Colonic mucosa (tissue), 4 donors: ENCODE data around the gene S100A6. TPM values are rescaled to one million over a fixed set of nuclear protein-coding genes. Genes with fewer than 3 reads are reported as not detected.

ENCODE experiments used
- DNase-seq: peaks from one replicate; pipeline ENCODE4 v3.0.0-alpha.2; 2020
- H3K27ac ChIP-seq: fragments of 200-600 bp; one replicate; pipeline ENCODE4 v1.8.0; 2021
- H3K27me3 ChIP-seq: fragments of 200-600 bp; one replicate; pipeline ENCODE4 v1.8.0; 2021
- H3K36me3 ChIP-seq: fragments of 200-600 bp; one replicate; pipeline ENCODE4 v1.8.0; 2021
- H3K4me1 ChIP-seq: fragments of 200-600 bp; one replicate; pipeline ENCODE4 v1.8.0; 2021; ENCODE audit warnings: mild to moderate bottlenecking
- H3K4me3 ChIP-seq: fragments of 200-600 bp; one replicate; pipeline ENCODE4 v1.8.0; 2021
- H3K9ac ChIP-seq, 2 donors: one replicate each; pipeline ENCODE4 v1.7.0; 2013; ENCODE audit warnings: control low read depth in 2 of 2, low read depth in 2 of 2, low read length in 2 of 2
- H3K9me3 ChIP-seq: fragments of 200-600 bp; one replicate; pipeline ENCODE4 v1.8.0; 2021
- CTCF ChIP-seq: fragments of 200-600 bp; IDR thresholded peaks from one replicate; pipeline ENCODE4 v1.8.0; 2022; ENCODE audit warnings: antibody characterized with exemption, mild to moderate bottlenecking
- intact Hi-C: fragments of 100-400 bp; cut with DNase I; formaldehyde crosslinking; loops from one replicate; pipeline ENCODE4 v1.14.1; 2022
- total RNA-seq, 2 donors: library from RNA; stranded (reverse); fragmentation: NEBNext Ultra II Directional in 1 of 2; extraction: Animal tissue kit (Norgen Biotek cat#: 25700) in 1 of 2; gene quantifications; one replicate each; pipeline ENCODE4 v1.2.1, GENCODE V29; 2021
- donor health status: healthy.
- donor health status: DM: no; HTN: no; CAD: no.
- donor health status: DM: no; HTN: no; CAD: no.

Gene S100A6
- total RNA-seq, 2 donors from 2014 or later, result 2,444 to 2,474 TPM

GRCh38 chr1:153506831-153507413, 28.9 kb downstream of the S100A6 start:
- H3K4me1 ChIP-seq, result no peaks in the 10 kb centered on the region
- peak; percentile 74 for DNase-seq
- H3K4me3 ChIP-seq, result no peak overlapping the region
- no peak overlapping the region for H3K9ac ChIP-seq
- H3K36me3 ChIP-seq, result no peaks in the 10 kb centered on the region
- TF ChIP-seq CTCF, result no peak
- no peaks in the 10 kb centered on the region for H3K27me3 ChIP-seq
- peak overlapping the region; percentile 55 for H3K27ac ChIP-seq
- H3K9me3 ChIP-seq, result no peaks in the 10 kb centered on the region
- intact Hi-C loops, result loop anchor here (5.0 kb wide), 1 partner anchor 240 kb away; no protein-coding TSS in a partner anchor

- no peak overlapping the region for H3K9ac ChIP-seq
- H3K27me3 ChIP-seq, result no peaks in the 10 kb centered on the region
- no peak for TF ChIP-seq CTCF
- no peak overlapping the region for H3K4me3 ChIP-seq
- H3K36me3 ChIP-seq, result no peaks in the 10 kb centered on the region
- H3K4me1 ChIP-seq, result no peaks in the 10 kb centered on the region
- no peaks in the 10 kb centered on the region for H3K9me3 ChIP-seq
- H3K27ac ChIP-seq, result peak overlapping the region; percentile 55
- no peak for DNase-seq
- intact Hi-C loops, result loop anchor here (5.0 kb wide), 1 partner anchor 241 kb away; no protein-coding TSS in a partner anchor
Observed at GRCh38 chr1:153506386-153506785, 29.4 kb downstream of the S100A6 start.

GRCh38 chr1:153505576-153505975, 30.2 kb downstream of the S100A6 start:
- no peak for TF ChIP-seq CTCF
- H3K4me3 ChIP-seq, result no peak overlapping the region
- no peaks in the 10 kb centered on the region for H3K36me3 ChIP-seq
- no peak for DNase-seq
- H3K4me1 ChIP-seq, result no peaks in the 10 kb centered on the region
- H3K9me3 ChIP-seq, result no peaks in the 10 kb centered on the region
- no peaks in the 10 kb centered on the region for H3K27me3 ChIP-seq
- intact Hi-C loops, result loop anchor here (5.0 kb wide), 1 partner anchor 242 kb away; no protein-coding TSS in a partner anchor
- H3K27ac ChIP-seq, result no peak overlapping the region
- H3K9ac ChIP-seq, result no peak overlapping the region

- no peak for TF ChIP-seq CTCF
- no peaks in the 10 kb centered on the region for H3K9me3 ChIP-seq
- H3K27me3 ChIP-seq, result no peaks in the 10 kb centered on the region
- no peak overlapping the region for H3K4me3 ChIP-seq
- no peaks in the 10 kb centered on the region for H3K36me3 ChIP-seq
- H3K27ac ChIP-seq, result no peak overlapping the region
- no peak for DNase-seq
- H3K9ac ChIP-seq, result no peak overlapping the region
- no peaks in the 10 kb centered on the region for H3K4me1 ChIP-seq
- intact Hi-C loops, result no loop called here
Observed at GRCh38 chr1:153503766-153504165, 32.0 kb downstream of the S100A6 start.

- no peaks in the 10 kb centered on the region for H3K27me3 ChIP-seq
- no peaks in the 10 kb centered on the region for H3K4me1 ChIP-seq
- intact Hi-C loops, result no loop called here
- no peak overlapping the region for H3K9ac ChIP-seq
- H3K36me3 ChIP-seq, result no peaks in the 10 kb centered on the region
- no peak overlapping the region for H3K27ac ChIP-seq
- no peak for DNase-seq
- H3K4me3 ChIP-seq, result no peak overlapping the region
- TF ChIP-seq CTCF, result no peak
- H3K9me3 ChIP-seq, result no peaks in the 10 kb centered on the region
Observed at GRCh38 chr1:153498746-153499145, 37.0 kb downstream of the S100A6 start.
